GM21367 (cell line): ENCODE measurements around the gene PSAT1.

ENCODE experiments used
- ATAC-seq: cut with Tn5 transposase; IDR thresholded peaks from one replicate; pipeline ENCODE4 v1.9.1; 2021; ENCODE audit not compliant: unreplicated experiment

Gene PSAT1

DNA sequence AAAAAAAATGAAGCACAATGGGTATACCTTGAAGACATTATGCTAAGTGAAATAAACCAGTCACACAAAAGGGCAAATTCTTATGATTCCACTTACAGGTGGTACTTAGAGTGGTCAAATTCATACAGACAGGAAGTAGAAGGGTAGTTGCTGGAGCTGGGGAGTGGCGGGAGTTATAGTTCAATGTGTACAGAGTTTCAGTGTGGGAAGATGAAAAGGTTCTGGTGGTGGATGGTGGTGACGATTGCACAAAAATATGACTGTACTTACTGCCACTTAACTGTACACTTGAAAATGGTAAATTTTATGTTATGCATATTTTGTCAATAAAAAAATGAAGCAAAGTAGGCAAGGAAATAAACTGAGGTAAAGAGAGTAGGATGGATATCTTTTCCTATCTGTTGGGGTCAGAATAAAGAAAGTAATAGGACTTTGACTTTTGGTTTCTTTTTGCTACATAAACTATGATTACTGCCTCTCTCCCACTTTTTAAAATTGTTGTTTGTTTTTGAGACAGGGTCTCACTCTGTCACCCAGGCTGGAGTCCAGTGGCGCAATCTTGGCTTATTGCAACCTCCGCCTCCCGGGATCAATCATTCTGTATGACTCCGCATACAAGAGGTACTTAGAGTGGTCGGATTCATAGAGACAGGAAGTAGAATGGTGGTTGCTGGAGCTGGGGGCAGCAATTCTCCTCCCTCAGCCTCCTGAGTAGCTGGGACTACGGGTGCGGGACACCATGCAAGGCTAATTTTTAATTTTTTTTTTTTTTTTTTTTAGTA lies 4.0 kb upstream of the PSAT1 start:
- ATAC-seq = no peak

DNA sequence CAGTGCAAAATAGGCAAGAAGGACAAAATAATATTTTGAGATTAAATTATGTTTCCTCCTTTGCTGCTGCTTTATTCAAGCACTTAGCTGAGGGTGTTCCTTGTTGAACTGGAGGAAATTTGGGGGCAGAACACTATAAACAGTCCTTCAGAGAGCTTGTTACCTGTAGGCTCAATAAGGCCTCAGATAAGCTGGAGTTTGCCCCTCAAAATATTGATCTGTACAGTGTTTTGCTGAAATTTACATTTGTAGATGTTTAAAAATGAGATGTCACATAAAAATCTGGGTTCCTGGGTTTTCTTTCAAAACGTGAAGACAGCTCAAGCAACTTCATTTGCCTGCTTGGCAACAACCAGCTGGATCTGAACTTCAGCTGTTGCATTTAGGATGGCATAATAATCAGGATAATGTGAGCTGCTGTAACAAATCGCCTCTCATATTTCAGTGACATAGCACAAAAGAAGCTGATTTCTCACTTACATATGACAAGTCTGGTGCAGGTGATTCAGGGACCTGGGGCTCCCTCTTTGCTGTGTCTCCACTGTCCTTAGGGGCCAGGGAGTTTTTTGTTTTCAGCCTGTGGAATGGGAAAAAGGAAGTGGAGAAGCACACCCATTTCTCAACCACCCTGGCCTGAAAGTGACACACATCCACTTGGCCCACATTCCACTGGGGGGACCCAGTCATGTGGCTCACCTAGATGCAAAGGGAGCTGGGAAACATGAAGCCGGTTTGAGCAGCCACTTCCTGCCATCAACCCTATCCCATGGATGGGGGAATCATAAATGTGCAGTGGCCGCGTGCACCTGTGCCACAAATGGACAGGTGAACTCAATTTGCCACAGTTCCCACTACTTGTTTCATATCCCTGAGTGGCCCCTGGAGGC lies 2.4 kb upstream of the PSAT1 start:
- ATAC-seq = no peak

DNA sequence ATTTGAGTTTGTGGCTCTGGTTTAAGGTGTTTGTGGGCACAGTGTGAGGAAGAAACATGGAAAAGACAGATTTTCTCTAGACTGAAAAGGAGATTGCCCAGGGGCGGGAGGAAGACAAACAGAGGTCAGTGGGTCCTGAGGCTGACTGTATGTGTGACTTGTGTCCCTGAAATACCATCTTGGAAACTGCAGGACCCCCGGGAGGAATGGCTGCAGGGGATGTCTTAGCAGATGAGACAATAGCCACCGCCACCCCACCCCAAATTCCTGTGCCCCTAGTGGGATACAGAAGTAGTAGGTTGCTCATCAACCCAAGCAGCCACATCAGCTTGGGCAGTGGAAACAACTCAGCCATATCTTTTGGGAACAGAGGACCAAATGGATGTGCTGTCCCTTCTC lies 1.7 kb upstream of the PSAT1 start:
- ATAC-seq = no peak

DNA sequence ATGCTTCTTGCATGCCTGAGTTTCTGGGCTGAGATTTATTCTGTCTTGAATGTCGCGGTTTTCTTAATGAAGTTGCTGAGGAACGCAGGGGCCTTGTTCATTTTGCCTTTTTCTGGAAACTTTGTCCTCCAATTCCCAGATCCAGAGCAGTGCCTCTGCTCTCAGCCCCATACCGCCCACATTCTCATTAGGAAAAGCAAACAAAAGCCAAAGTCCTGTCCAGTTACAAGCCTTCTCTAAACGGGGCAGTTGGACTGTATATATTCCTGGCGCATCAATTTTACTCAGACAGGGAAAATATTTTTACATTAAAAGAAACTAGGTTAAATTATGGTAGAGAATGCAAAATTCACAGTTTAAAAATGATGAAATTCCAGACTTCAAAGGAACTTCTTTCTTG lies 1.2 kb upstream of the PSAT1 start:
- no peak for ATAC-seq

DNA sequence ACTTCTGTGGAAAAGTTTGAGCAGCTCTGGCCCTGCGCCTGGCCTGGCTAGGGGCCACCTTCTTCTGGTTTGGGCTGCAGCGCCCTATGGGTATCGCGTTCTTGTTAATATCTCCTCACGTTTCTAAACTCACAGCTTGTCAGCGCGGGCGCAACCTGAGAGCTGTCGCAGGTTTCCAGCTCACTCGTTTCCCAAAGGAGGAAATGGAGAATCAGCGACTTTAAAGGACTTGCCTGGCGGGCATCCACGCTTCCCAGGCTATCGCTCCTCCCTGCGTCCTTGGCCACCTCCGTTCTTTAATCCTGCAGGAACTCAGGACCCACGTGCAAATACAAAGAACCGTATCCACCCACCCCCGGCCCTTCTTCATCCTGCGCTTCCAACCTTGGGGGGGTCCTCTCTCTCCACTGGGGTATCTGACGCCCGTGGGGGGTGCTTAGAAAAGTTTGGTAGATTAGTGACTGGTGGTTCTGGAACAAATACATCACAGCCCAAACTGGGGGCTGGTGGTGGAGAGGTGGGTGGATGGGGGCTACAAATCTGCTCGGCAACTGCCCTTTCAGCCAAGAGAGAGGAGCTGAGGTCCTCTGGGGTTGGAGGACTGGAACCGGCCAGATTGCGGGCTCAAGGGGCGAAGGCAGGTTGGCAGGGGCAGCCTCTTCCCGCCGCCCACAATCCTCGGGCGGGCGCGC lies 578 bp upstream of the PSAT1 start:
- no peak for ATAC-seq

DNA sequence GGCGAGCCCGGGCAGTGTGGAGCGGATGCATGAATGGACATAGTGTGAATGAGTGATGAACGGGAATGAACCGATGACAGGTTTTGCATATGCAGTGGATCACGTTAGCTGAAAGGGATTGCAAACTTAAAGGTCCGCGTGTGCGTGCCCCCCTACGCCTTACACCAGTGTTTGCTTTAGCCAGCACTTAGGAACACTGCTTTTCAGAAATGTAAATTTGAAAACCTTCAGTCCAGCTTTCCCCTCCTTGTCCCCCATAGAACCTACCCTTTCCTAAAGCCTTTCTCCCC lies 692 bp downstream of the PSAT1 start:
- peak; percentile 44 for ATAC-seq

DNA sequence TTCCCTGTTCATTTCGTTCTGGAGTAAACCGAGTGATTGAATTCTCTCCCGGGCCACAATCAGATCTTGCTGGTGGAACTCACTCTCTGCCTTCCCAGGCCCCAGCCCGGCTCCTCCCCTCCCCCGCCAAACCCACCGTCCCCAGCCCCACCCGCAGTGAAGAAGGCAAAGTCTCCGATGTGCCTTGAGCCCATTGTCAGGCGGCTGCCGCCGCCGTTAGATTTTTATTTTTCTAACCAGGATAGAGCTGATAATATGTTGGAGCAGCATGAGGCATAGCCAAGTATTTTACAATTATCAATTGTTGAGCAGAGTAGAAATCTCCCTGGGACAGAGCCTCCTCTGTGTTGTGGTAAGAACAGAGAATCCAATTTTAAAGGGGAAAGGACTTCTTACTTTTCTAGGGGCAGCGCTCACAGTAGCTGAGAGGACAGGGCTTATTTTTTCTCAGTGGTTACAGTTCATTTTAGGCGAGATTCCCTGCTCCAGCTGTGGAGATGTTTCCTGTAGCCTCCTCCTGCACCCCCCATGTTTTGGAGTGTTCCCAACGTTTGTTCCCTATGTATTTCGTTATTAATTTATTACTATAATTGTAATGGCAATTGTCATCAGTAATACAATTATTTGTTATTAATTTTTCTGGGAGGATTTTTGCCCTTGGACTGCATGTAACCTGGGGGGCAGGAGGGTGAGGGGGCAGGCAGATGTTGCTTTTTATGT lies 1.3 kb downstream of the PSAT1 start:
- no peak for ATAC-seq

DNA sequence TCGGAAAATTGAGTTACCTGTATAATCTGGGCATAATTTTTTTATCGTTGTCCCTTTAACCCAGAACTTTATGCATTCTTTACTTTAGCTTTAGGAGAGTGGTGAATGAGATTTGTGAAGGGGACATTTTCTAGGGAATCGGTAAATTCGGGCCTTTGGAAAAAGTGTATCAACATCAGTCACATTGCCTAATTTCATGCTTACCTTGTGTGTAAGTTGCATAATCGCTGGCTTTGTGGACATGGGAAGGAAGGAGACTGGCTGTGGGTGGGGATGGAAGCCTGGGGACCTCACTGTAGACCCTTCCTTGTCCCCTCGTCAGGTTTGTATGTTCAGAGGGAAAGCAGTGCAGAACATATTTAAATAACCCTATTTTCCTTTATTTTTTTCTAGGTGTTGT lies 3.3 kb downstream of the PSAT1 start:
- no peak for ATAC-seq

DNA sequence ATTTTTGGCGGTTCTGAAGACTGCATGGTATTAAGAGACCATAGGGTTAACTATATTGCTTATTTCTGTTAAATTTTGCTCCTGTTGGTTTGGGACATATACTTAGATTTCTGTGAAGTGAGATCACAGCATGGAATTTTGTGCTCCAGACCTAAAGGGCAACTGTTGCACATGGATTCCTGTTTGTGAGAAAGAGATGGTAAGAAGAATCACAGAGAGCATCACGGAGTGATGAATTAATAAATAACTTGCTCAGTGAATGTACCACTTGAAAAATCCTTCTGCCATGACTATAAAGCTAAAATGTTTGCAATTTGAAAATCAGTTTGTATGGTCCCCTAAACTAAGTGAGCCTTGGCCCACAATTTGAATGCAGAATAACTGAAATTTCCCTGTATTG lies 4.5 kb downstream of the PSAT1 start:
- ATAC-seq = no peak

DNA sequence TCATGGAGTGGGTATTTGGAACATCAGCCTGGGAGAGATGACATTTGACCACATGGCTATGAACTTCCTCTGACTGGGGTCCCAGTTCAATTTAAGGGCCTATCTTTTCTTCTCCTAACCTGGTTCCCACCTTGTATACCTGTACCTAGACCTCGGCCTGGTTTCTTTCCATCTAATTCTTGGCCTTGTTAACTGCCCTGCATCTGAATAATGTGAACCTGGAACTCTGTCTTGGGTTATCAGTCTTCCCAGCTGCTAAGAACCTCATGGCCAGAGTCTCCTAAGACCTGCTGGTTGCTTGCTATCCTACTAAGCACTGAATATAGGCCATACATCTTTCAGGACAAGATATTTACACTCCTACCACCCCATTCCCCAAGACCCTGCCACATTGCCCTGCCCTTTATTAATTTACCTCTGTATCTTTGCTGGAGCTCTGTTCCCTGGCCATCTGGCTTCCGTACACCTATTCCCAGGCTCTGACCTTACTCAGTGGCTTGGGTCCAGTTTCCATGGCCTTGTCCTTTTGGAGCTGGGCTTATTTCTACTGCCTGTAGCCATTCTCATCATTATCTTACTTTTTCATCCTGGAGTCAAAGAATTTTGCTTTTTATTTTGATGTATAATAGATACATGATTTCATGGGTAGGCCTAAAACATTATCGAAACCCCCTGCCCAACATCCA lies 6.6 kb downstream of the PSAT1 start:
- ATAC-seq = no peak

DNA sequence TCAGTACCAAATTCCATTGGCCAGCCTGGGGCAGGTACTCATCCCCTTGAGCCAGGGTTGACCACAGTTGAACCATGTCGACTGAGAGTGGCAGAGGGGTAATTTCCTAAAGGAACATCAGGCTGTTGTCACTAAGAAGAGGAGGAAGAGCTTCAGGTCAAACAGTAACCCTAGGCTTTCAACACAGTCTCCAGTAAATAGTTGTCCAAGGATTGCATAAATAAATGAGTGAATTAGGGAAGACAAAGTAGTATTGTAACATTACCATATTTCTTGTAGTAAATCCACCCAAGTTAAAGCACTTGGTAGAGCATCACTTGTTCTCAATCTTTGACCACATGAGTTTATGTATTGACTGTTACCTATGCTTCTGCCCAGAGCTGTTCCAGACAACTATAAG lies 7.4 kb downstream of the PSAT1 start:
- ATAC-seq = no peak

DNA sequence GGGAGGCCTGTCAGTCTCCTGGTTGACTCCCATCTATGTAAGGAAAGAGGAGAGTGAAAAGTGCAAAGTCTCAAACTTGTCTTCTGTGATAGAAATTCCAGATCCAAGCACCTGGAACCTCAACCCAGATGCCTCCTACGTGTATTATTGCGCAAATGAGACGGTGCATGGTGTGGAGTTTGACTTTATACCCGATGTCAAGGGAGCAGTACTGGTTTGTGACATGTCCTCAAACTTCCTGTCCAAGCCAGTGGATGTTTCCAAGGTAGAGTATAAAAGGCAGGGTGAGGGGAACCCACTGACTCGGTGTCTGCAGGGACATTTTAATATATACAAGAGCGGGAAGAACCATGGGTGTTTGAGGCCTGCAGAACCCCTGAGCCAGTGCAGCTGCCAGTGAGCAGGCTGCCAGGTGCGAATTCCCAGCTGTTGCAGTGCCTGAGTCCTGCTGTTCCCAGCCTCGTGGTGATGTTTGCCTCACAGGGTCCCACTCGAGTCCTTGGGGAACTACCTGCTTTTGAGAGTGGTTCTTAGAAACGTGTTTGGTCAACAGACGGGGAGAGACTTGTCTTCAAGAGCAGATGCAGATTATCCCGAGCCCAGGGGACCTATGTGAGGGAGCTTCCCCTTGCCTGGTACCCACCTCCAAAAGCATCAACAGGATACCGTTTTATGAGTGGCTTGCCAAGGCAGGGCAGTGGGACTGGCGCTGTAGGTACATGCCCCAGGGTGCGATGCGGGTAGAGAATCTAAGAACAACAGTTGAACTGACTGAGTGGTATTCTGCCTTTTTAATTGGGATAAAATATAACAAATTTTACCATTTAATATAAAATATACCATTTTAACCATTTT lies 9.5 kb downstream of the PSAT1 start:
- ATAC-seq = no peak

DNA sequence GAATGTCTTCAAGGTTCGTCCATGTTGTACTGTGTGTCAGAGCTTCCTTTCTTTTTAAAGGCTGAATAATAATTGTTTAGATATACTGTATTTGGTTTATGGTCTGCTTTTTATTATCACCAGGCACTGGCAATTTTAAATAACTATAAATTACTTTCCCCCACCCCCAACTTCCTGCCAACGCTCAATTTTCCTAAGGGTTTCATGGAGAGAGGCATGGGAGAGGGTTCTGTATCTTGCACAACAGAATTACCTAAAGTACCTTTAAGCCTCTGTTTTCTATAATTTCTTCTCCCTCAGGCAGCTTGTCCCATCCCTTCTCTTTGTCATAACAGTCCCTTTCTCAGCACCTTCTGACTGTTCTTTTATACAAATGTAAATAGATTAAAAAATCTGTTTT lies 10.4 kb downstream of the PSAT1 start:
- no peak for ATAC-seq

DNA sequence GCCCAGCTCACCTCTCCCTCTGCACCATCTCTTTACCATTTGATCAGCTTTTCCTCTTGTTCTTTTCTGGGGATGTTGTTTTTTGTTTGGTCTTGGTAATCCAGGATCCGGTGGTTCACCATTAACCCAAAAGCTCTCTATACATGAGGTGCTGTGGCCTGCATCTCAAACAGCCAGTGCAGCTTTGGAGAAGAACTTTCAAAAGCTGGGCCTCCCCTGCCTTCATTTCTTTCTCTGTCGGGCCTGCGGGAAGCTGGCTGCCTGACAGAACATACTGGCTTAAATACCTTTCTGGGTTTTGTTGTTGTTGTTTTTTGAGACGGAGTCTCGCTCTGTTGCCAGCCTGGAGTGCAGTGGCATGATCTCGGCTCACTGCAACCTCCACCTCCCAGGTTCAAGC lies 12.1 kb downstream of the PSAT1 start:
- ATAC-seq = no peak

DNA sequence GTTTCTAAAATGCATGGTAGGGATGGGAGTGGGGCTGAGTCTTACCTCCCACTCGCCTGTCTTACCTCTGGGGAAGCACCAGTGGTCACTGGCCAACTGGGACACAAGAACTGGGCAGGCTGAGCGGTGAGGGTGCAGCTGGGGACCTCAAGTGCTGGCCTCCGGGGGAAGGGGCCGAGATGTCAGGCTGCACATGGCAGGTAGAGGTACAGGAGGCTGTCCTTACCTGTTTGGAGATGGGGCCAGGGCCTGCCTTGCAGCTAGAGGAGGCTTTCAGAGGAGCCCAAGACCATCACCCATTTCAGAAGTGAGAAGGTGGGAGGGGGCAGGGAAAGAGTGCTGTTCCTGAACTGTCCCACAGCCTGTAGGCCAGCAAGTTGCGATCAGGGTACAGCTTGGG lies 14.2 kb downstream of the PSAT1 start:
- no peak for ATAC-seq

DNA sequence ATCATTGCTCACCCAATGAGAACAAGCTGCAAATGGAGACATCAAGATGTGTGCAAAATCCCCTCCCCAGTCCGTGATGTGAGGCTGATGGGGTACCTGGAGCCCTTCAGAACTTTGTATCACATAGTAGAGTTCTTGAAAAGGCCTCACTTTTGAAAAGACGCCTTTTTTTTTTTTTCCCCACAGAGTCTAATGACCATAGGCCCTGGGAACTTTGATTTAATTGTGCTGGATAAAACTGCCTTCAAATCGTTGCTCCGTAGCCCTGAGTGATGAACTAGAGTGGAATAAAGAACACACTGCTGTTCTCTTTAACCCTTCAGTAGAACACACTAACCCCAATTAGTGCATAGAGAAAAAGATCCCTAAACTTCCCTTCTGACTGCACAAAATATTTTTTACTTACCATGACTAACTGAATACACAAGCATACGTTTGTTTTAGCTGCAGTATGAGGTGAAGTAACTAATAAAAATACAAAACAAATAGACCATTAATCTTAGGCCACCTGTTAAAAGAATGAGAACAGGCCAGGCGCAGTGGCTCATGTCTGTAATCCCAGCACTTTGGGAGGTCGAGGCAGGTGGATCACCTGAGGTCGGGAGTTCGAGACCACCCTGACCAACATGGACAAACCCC lies 15.1 kb downstream of the PSAT1 start:
- no peak for ATAC-seq

DNA sequence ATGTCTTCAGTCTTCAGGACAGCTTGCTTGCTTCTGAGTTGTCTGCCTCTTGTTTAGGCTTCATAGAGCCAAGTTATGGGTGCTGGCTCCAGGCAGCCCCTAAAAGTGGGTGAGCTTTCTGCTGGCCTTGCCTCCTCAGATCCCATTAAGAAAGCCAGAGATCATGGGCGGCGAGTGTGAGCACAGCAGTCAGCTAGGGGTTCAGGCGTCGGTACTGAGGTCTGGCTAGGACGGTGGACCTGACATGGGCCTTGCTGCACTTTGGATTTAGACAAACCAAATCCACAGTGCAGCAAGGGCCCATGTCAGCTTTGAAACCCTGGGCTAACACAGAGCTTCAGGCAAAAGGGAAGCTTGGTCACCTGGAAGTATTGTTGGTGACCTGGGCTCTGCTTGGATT lies 17.6 kb downstream of the PSAT1 start:
- ATAC-seq = no peak

DNA sequence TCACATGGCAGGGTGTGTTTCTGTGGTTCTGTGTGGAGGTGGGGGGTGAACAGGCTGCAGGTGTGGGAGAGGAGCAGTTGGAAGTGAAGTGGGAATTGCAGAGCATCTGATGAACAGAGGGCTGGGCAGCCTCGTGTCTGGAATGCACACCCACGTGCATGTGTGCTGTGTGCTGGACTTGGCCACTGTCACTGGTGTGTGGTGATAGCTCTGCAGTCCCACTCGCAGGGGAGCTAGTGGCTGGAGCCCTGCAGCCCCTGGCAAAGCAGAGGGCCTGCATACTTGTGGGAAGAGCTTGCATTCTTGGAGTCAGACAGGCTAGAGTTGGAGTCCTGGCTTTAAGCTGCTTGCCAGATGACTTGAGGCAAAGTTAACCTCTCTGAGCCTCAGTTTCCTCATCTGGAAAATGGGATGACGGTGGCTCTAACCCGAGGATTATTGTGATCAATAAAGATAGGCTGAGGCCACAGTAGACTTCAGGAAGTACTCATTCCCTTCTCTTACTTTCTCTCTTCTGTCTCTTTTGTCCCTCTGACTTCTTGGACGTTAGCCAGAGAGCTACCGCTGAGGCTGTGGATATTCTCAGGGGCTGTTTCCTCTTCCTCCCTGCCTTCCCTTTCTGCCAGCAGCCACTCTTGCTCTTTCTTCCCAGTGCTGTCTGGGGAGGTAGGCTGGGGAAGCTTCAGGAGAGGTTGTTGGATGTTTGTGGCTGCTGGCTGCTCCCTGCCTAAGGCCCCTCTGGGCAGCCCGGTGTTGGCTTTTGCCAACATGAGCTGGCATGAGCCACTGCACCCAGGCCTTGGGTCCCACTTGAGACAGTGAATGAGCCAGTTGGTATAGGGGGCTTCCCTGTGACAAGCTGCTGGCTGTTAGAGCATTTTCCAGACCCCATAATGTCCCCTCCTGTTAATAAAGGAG lies 18.3 kb downstream of the PSAT1 start:
- no peak for ATAC-seq
